GM23338 (cell line): ENCODE measurements around the gene RSPH1. TPM values are rescaled to one million over a fixed set of nuclear protein-coding genes. Genes with fewer than 3 reads are reported as not detected.

Experiments used
- ATAC-seq: fragments of 200-7000 bp; cut with Tn5 transposase; 3 replicates; pipeline ENCODE4 v1.9.1; 2020
- DNase-seq: peaks from one replicate; pipeline ENCODE4 v3.0.0-alpha.2; 2015; ENCODE audit warnings: low spot score
- H2AFZ ChIP-seq: fragments of 200-600 bp; sonication (generic); 2 replicates; pipeline ENCODE4 v1.8.0; 2016; ENCODE audit warnings: antibody characterized with exemption, mild to moderate bottlenecking, moderate library complexity
- H3F3A ChIP-seq: fragments of 200-600 bp; sonication (generic); replicated peaks from 2 replicates; pipeline ENCODE4 v1.8.0; 2017; ENCODE audit warnings: antibody characterized with exemption, mixed run types, low read depth
- H3K27ac ChIP-seq: fragments of 200-600 bp; sonication (generic); 2 replicates; pipeline ENCODE4 v1.6.1; 2016; ENCODE audit warnings: low read depth
- H3K27me3 ChIP-seq: fragments of 200-600 bp; sonication (generic); 2 replicates; pipeline ENCODE4 v1.8.0; 2016; ENCODE audit warnings: mild to moderate bottlenecking, mixed run types, moderate library complexity; ENCODE audit not compliant: insufficient read depth
- H3K36me3 ChIP-seq: fragments of 200-600 bp; sonication (generic); 2 replicates; pipeline ENCODE4 v1.8.0; 2016; ENCODE audit warnings: mild to moderate bottlenecking; ENCODE audit not compliant: insufficient read depth
- H3K4me1 ChIP-seq: fragments of 200-600 bp; sonication (generic); 2 replicates; pipeline ENCODE4 v1.8.0; 2016; ENCODE audit warnings: mild to moderate bottlenecking, moderate library complexity; ENCODE audit not compliant: insufficient read depth
- H3K4me2 ChIP-seq: fragments of 200-600 bp; sonication (generic); 2 replicates; pipeline ENCODE4 v1.7.1; 2017; ENCODE audit warnings: mixed run types
- H3K4me3 ChIP-seq: fragments of 200-600 bp; sonication (generic); 2 replicates; pipeline ENCODE4 v1.6.1; 2016; ENCODE audit warnings: mixed run types
- H3K79me2 ChIP-seq: fragments of 200-600 bp; sonication (generic); replicated peaks from 2 replicates; pipeline ENCODE4 v1.8.0; 2017; ENCODE audit warnings: mild to moderate bottlenecking; ENCODE audit not compliant: insufficient read depth
- H3K9me2 ChIP-seq: fragments of 200-600 bp; sonication (generic); 2 replicates; pipeline ENCODE4 v1.8.0; 2017; ENCODE audit not compliant: insufficient read depth
- H4K20me1 ChIP-seq: fragments of 200-600 bp; sonication (generic); replicated peaks from 2 replicates; pipeline ENCODE4 v1.8.0; 2017; ENCODE audit warnings: mild to moderate bottlenecking; ENCODE audit not compliant: insufficient read depth
- H3K27ac Mint-ChIP-seq: 2 replicates; pipeline ENCODE4 v1.8.0; 2020; ENCODE audit warnings: inconsistent platforms, mild to moderate bottlenecking, moderate library complexity, mixed read lengths
- H3K27me3 Mint-ChIP-seq: 3 replicates; pipeline ENCODE4 v1.8.0; 2022; ENCODE audit warnings: low read depth, mild to moderate bottlenecking, moderate library complexity, mixed read lengths, inconsistent platforms; ENCODE audit not compliant: insufficient read depth, poor library complexity
- H3K36me3 Mint-ChIP-seq: 3 replicates; pipeline ENCODE4 v1.8.0; 2021; ENCODE audit warnings: low read depth, mild to moderate bottlenecking, inconsistent platforms, moderate library complexity, mixed read lengths
- H3K4me1 Mint-ChIP-seq: 3 replicates; pipeline ENCODE4 v1.8.0; 2020; ENCODE audit warnings: mild to moderate bottlenecking, inconsistent platforms, mixed read lengths
- H3K4me3 Mint-ChIP-seq: 3 replicates; pipeline ENCODE4 v1.8.0; 2021; ENCODE audit warnings: moderate library complexity, mild to moderate bottlenecking, inconsistent platforms, mixed read lengths
- H3K9me3 Mint-ChIP-seq: 3 replicates; pipeline ENCODE4 v1.8.0; 2020; ENCODE audit warnings: moderate library complexity, mild to moderate bottlenecking, inconsistent platforms, mixed read lengths
- CREB1 ChIP-seq: fragments of 250-450 bp; sonication (Bioruptor Pico); IDR thresholded peaks from 2 replicates; pipeline ENCODE4 v1.5.0; 2020; ENCODE audit warnings: low read depth, mild to moderate bottlenecking, moderate library complexity
- CTCF ChIP-seq, 2 experiments: fragments of 200-600 bp in 1 of 2; sonication (generic) in 1 of 2; conservative IDR thresholded peaks; 2 replicates each; pipeline versions ENCODE4 v1.5.1 to v1.6.1; 2016 to 2017; ENCODE audit warnings: antibody characterized with exemption in 2 of 2, low read depth in 2 of 2, mild to moderate bottlenecking in 2 of 2, moderate library complexity in 1 of 2
- ETS1 ChIP-seq: IDR thresholded peaks from 2 replicates; pipeline ENCODE4 v1.6.1; 2016; ENCODE audit warnings: antibody characterized with exemption
- EZH2 ChIP-seq: fragments of 200-600 bp; sonication (generic); IDR thresholded peaks from one replicate; pipeline ENCODE4 v1.8.0; 2017; ENCODE audit warnings: antibody characterized with exemption, mild to moderate bottlenecking, low read depth; ENCODE audit not compliant: unreplicated experiment
- ZNF114 ChIP-seq: fragments of 250-450 bp; sonication (Bioruptor Pico); IDR thresholded peaks from 2 replicates; pipeline ENCODE4 v1.5.0; 2020; ENCODE audit warnings: mild to moderate bottlenecking, moderate library complexity
- ZNF462 ChIP-seq: fragments of 250-450 bp; sonication (Bioruptor Pico); IDR thresholded peaks from 2 replicates; pipeline ENCODE4 v1.5.0; 2020; ENCODE audit warnings: mild to moderate bottlenecking, moderate library complexity
- polyA plus RNA-seq: library from polyadenylated mRNA; unstranded; fragments of >200 nt; fragmentation: Nextera tagmentation; extraction: Ambion mirVana; gene quantifications from 2 replicates; pipeline ENCODE4 v1.2.1, GENCODE V29; 2016
- total RNA-seq: library from RNA; depleted of rRNA; stranded (reverse); fragments of >200 nt; shearing (Covaris generic); gene quantifications from 2 replicates; pipeline ENCODE4 v1.2.3, GENCODE V29; 2014

Gene RSPH1
- total and polyA plus RNA-seq, 2 experiments from 2014 or later = 0.23 TPM; not detected in 1

GRCh38 chr21:42508371-42508770 lies 12.3 kb upstream of the RSPH1 start (continued):
- TF ChIP-seq ZNF462 (CRISPR knock-in tag) (no peak), CREB1 (CRISPR knock-in tag) (no peak), EZH2 (no peak), CTCF (conservative IDR thresholded peaks at IDR 0.05; ENCODE audit: low read depth in 2 of 2) (no peak), ZNF114 (CRISPR knock-in tag) (no peak), ETS1 (no peak)

DNA sequence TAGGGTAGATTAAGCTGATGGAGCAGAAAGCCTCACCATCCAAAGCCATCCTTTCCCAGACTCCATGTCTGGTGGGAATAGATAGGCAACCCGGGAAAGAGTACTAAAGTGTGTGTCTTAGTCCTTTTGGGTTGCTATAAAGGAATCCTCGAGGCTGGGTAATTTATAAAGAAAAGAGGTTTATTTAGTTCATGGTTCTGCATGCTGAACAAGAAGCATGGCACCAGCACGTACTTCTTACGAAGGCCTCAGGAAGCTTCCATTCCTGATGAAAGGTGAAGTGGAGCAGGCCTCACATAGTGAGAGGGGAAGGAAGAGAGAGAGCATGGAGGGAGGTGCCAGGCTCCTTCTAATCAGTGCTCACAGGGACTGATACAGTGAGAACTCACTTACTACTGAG lies 11.4 kb upstream of the RSPH1 start:
- H3K79me2 ChIP-seq = no peaks in the 10 kb centered on the region
- peaks cover 6% of the 10 kb centered on the region for H3K4me1 Mint-ChIP-seq
- H3K9me2 ChIP-seq = no peaks in the 10 kb centered on the region
- ATAC-seq = no peak
- H3K27me3 Mint-ChIP-seq = peaks cover 1% of the 10 kb centered on the region
- H3K4me3 Mint-ChIP-seq = no peak overlapping the region
- no peaks in the 10 kb centered on the region for H4K20me1 ChIP-seq
- H3K4me1 ChIP-seq = 0 out of 2 replicates have a peak, but pooled peaks cover 3% of the 10 kb centered on the region
- peaks cover 7% of the 10 kb centered on the region; the same call in 1 of the 2 replicates for H3K27me3 ChIP-seq
- no peak for DNase-seq
- H3K36me3 Mint-ChIP-seq = no peaks in the 10 kb centered on the region; the same call in 2 of the 3 replicates
- no peaks in the 10 kb centered on the region for H3K36me3 ChIP-seq
- H3F3A ChIP-seq = peaks cover 2% of the 10 kb centered on the region; the same call in 1 of the 2 replicates
- H3K4me3 ChIP-seq = no peak overlapping the region
- H3K9me3 Mint-ChIP-seq = no peaks in the 10 kb centered on the region
- no peak overlapping the region for H2AFZ ChIP-seq
- H3K27ac ChIP-seq = no peak overlapping the region
- no peak overlapping the region for H3K4me2 ChIP-seq
- no peak overlapping the region for H3K27ac Mint-ChIP-seq
- TF ChIP-seq EZH2 (no peak), ZNF462 (CRISPR knock-in tag) (no peak)
